Thyroid gland (tissue), 4 donors: ENCODE measurements around the gene CREB3. TPM values are rescaled to one million over a fixed set of nuclear protein-coding genes. Genes with fewer than 3 reads are reported as not detected.

Experiments
- DNase-seq, 2 donors: peaks; one replicate each; pipeline ENCODE4 v3.0.0-alpha.2; 2019
- H3K27ac ChIP-seq, 3 donors: fragments of 200-600 bp; sonication (generic); 1 replicate in 2 of 3; 2 replicates in 1 of 3; pipeline ENCODE4 v1.5.1; 2016 to 2019; ENCODE audit warnings: mild to moderate bottlenecking in 1 of 3, moderate library complexity in 1 of 3
- H3K27me3 ChIP-seq: fragments of 200-600 bp; sonication (generic); one replicate; pipeline ENCODE4 v1.5.1; 2019
- H3K36me3 ChIP-seq, 2 donors: fragments of 200-600 bp; sonication (generic); one replicate each; pipeline ENCODE4 v1.5.1; 2016 to 2019
- H3K4me1 ChIP-seq, 2 donors: fragments of 200-600 bp; sonication (generic); one replicate each; pipeline ENCODE4 v1.5.1; 2017 to 2019
- H3K4me3 ChIP-seq, 3 donors: fragments of 200-600 bp; sonication (generic); replicated peaks in 1 of 3; 1 replicate in 2 of 3; 2 replicates in 1 of 3; pipeline ENCODE4 v1.5.1; 2016; ENCODE audit warnings: mild to moderate bottlenecking in 1 of 3
- H3K9me3 ChIP-seq: fragments of 200-600 bp; sonication (generic); one replicate; pipeline ENCODE4 v1.5.1; 2017
- CTCF ChIP-seq, 6 experiments: fragments of 200-600 bp in 3 of 6; fragments of 450-650 bp in 3 of 6; sonication (generic) in 3 of 6; IDR thresholded peaks; one replicate each; pipeline ENCODE4 v1.5.1; 2016 to 2019; ENCODE audit warnings: antibody characterized with exemption in 6 of 6, mild to moderate bottlenecking in 2 of 6, inconsistent platforms in 1 of 6, moderate library complexity in 1 of 6
- POLR2A ChIP-seq, 2 donors: fragments of 450-650 bp; IDR thresholded peaks; one replicate each; pipeline ENCODE4 v1.6.1; 2017; ENCODE audit warnings: antibody characterized with exemption in 2 of 2, mild to moderate bottlenecking in 2 of 2, moderate library complexity in 1 of 2
- WGBS, 2 donors: methylation state at CpG; one replicate each; pipeline ENCODE4 v1.1.5; 2017; 5-methylcytosine and 5-hydroxymethylcytosine counted together
- intact Hi-C: fragments of 100-400 bp; cut with DNase I; formaldehyde crosslinking; loops from one replicate; pipeline ENCODE4 v1.15.1; 2023
- total RNA-seq, 4 donors: library from RNA; depleted of rRNA; stranded (reverse); fragments of >200 nt; gene quantifications; one replicate each; pipeline ENCODE4 v1.2.3, GENCODE V29; 2016

Gene CREB3
- total RNA-seq, 4 donors from 2014 or later, result 44.9 to 73.0 (median 51.3) TPM

- no peak for TF ChIP-seq CTCF (IDR thresholded peaks at IDR 0.05)
- Histone ChIP-seq H3K4me1 (no peaks in the 10 kb centered on the region), H3K36me3 (peaks cover 92 to 95% of the 10 kb centered on the region in 2 donors), H3K27ac (no peak overlapping the region), H3K4me3 (no peak overlapping the region), H3K27me3 (no peaks in the 10 kb centered on the region), H3K9me3 (no peaks in the 10 kb centered on the region)
- intact Hi-C loops, result no loop called here
- no peak for DNase-seq
- 97% methylated on average over 13 of the region's 13 CpGs for WGBS, 2 donors
Measured at GRCh38 chr9:35714579-35715252, 17.8 kb upstream of the CREB3 start.

- H3K36me3 ChIP-seq, result peaks cover 98 to 100% of the 10 kb centered on the region in 2 donors
Measured at GRCh38 chr9:35716230-35716629, 16.2 kb upstream of the CREB3 start.

GRCh38 chr9:35717132-35717870 lies 15.2 kb upstream of the CREB3 start:
- Histone ChIP-seq H3K27ac (no peak overlapping the region), H3K4me1 (no peaks in the 10 kb centered on the region), H3K36me3 (peaks cover 98 to 100% of the 10 kb centered on the region in 2 donors), H3K27me3 (no peaks in the 10 kb centered on the region), H3K9me3 (no peaks in the 10 kb centered on the region), H3K4me3 (no peak overlapping the region)
- WGBS, 2 donors, result 94 to 95% methylated on average over 12 to 14 of the region's 14 CpGs
- intact Hi-C loops, result no loop called here
- TF ChIP-seq POLR2A (IDR thresholded peaks at IDR 0.05) (no peak), CTCF (IDR thresholded peaks at IDR 0.05) (no peak)
- no peak for DNase-seq

More at GRCh38 chr9:35716230-35716629, 16.2 kb upstream of the CREB3 start:
- 95 to 98% methylated on average over 4 of the region's 4 CpGs for WGBS, 2 donors
- intact Hi-C loops, result no loop called here
- H3K27me3 ChIP-seq, result no peaks in the 10 kb centered on the region
- DNase-seq, result no peak
- H3K4me3 ChIP-seq, result no peak overlapping the region
- TF ChIP-seq POLR2A (IDR thresholded peaks at IDR 0.05) (no peak), CTCF (IDR thresholded peaks at IDR 0.05) (no peak)
- H3K9me3 ChIP-seq, result no peaks in the 10 kb centered on the region
- no peak overlapping the region for H3K27ac ChIP-seq
- H3K4me1 ChIP-seq, result no peaks in the 10 kb centered on the region

- H3K9me3 ChIP-seq, result no peaks in the 10 kb centered on the region
- no peaks in the 10 kb centered on the region for H3K4me1 ChIP-seq
- TF ChIP-seq POLR2A (IDR thresholded peaks at IDR 0.05), result no peak
- TF ChIP-seq CTCF (IDR thresholded peaks at IDR 0.05), result no peak
- no peak overlapping the region for H3K4me3 ChIP-seq
- H3K36me3 ChIP-seq, result peaks cover 98 to 99% of the 10 kb centered on the region in 2 donors
- intact Hi-C loops, result no loop called here
- DNase-seq, result no peak
- H3K27ac ChIP-seq, result no peak overlapping the region
- WGBS, 2 donors, result 92 to 97% methylated on average over 14 to 15 of the region's 15 CpGs
- no peaks in the 10 kb centered on the region for H3K27me3 ChIP-seq
Measured at GRCh38 chr9:35718721-35719511, 13.6 kb upstream of the CREB3 start.
